Thyroid gland (tissue), 4 donors: Measurements from ENCODE around the gene CELF5. TPM values are rescaled to one million over a fixed set of nuclear protein-coding genes. Genes with fewer than 3 reads are reported as not detected.

ENCODE experiments used
- DNase-seq, 2 donors: peaks; one replicate each; pipeline ENCODE4 v3.0.0-alpha.2; 2019
- H3K27ac ChIP-seq, 3 donors: fragments of 200-600 bp; sonication (generic); 1 replicate in 2 of 3; 2 replicates in 1 of 3; pipeline ENCODE4 v1.5.1; 2016 to 2019; ENCODE audit warnings: mild to moderate bottlenecking in 1 of 3, moderate library complexity in 1 of 3
- H3K27me3 ChIP-seq: fragments of 200-600 bp; sonication (generic); one replicate; pipeline ENCODE4 v1.5.1; 2019
- H3K36me3 ChIP-seq, 2 donors: fragments of 200-600 bp; sonication (generic); one replicate each; pipeline ENCODE4 v1.5.1; 2016 to 2019
- H3K4me1 ChIP-seq, 2 donors: fragments of 200-600 bp; sonication (generic); one replicate each; pipeline ENCODE4 v1.5.1; 2017 to 2019
- H3K4me3 ChIP-seq, 3 donors: fragments of 200-600 bp; sonication (generic); replicated peaks in 1 of 3; 1 replicate in 2 of 3; 2 replicates in 1 of 3; pipeline ENCODE4 v1.5.1; 2016; ENCODE audit warnings: mild to moderate bottlenecking in 1 of 3
- H3K9me3 ChIP-seq: fragments of 200-600 bp; sonication (generic); one replicate; pipeline ENCODE4 v1.5.1; 2017
- POLR2A ChIP-seq, 2 donors: fragments of 450-650 bp; IDR thresholded peaks; one replicate each; pipeline ENCODE4 v1.6.1; 2017; ENCODE audit warnings: antibody characterized with exemption in 2 of 2, mild to moderate bottlenecking in 2 of 2, moderate library complexity in 1 of 2
- WGBS, 2 donors: methylation state at CpG; one replicate each; pipeline ENCODE4 v1.1.5; 2017; 5-methylcytosine and 5-hydroxymethylcytosine counted together
- intact Hi-C: fragments of 100-400 bp; cut with DNase I; formaldehyde crosslinking; loops from one replicate; pipeline ENCODE4 v1.15.1; 2023
- total RNA-seq, 4 donors: library from RNA; depleted of rRNA; stranded (reverse); fragments of >200 nt; gene quantifications; one replicate each; pipeline ENCODE4 v1.2.3, GENCODE V29; 2016
- TF ChIP-seq, protein P1 (sequence below), 6 experiments: fragments of 200-600 bp in 3 of 6; fragments of 450-650 bp in 3 of 6; sonication (generic) in 3 of 6; IDR thresholded peaks; one replicate each; pipeline ENCODE4 v1.5.1; 2016 to 2019; ENCODE audit warnings: antibody characterized with exemption in 6 of 6, mild to moderate bottlenecking in 2 of 6, inconsistent platforms in 1 of 6, moderate library complexity in 1 of 6

Gene CELF5
- total RNA-seq: not detected

DNA sequence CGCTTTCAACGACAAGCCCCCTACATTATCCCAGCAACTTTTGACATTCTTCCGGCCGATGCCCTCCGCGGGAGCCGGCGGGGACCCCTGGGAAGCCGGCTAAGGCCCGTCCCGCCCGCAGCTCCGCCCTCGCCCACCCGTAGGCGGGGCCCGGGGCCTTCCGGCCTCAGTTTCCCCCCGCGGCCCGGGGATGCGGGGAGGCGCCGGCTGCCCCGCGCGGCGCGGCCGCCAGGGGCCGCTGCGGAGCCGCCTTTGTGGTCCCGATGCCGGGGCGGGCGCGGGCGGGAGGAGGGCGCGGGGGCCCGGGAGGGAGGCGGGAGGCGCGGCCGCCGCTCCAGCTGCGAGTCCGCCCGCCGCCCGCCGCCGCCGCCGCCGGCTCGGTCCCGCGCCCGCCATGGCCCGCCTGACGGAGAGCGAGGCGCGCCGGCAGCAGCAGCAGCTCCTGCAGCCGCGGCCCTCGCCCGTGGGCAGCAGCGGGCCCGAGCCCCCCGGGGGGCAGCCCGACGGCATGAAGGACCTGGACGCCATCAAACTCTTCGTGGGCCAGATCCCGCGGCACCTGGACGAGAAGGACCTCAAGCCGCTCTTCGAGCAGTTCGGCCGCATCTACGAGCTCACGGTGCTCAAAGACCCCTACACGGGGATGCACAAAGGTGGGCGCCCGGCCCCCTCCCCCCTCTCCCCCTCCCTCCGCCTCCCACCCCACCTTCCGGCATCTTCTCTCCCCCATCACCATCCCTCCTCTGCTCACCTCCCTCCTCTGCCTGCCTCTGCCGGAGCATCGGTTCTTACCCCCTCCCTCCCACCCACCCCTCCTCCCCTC is at the start of gene CELF5:
TSS of gene CELF5 (plus strand) at position 316 of the 823 bp plus-strand sequence. CDS start at position 395, 79 bp downstream.
- peak; percentile 43 to 46 for DNase-seq
- peaks cover 0 to 3% of the 10 kb centered on the region in 2 donors for H3K4me1 ChIP-seq
- H3K27me3 ChIP-seq: no peaks in the 10 kb centered on the region
- intact Hi-C loops: no loop called here
- H3K36me3 ChIP-seq: no peaks in the 10 kb centered on the region
- no peak within 1 kb of the TSS for H3K4me3 ChIP-seq
- H3K9me3 ChIP-seq: no peaks in the 10 kb centered on the region
- no peak within 1 kb of the TSS for H3K27ac ChIP-seq
- no peak for TF ChIP-seq POLR2A (IDR thresholded peaks at IDR 0.05)
- TF ChIP-seq, protein P1, sequence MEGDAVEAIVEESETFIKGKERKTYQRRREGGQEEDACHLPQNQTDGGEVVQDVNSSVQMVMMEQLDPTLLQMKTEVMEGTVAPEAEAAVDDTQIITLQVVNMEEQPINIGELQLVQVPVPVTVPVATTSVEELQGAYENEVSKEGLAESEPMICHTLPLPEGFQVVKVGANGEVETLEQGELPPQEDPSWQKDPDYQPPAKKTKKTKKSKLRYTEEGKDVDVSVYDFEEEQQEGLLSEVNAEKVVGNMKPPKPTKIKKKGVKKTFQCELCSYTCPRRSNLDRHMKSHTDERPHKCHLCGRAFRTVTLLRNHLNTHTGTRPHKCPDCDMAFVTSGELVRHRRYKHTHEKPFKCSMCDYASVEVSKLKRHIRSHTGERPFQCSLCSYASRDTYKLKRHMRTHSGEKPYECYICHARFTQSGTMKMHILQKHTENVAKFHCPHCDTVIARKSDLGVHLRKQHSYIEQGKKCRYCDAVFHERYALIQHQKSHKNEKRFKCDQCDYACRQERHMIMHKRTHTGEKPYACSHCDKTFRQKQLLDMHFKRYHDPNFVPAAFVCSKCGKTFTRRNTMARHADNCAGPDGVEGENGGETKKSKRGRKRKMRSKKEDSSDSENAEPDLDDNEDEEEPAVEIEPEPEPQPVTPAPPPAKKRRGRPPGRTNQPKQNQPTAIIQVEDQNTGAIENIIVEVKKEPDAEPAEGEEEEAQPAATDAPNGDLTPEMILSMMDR (IDR thresholded peaks at IDR 0.05): peak in 4 of 6 experiments; percentile 16 to 83 (median 46)
- 4 to 5% methylated on average over 23 to 24 of the region's 94 CpGs for WGBS, 2 donors

- H3K27ac ChIP-seq: peak overlapping the region; percentile 94 to 98 (median 97)
- intact Hi-C loops: no loop called here
- H3K36me3 ChIP-seq: no peaks in the 10 kb centered on the region
- peaks cover 18 to 39% of the 10 kb centered on the region in 2 donors for H3K4me1 ChIP-seq
- no peaks in the 10 kb centered on the region for H3K9me3 ChIP-seq
- 25 to 43% methylated on average over 16 to 17 of the region's 17 CpGs for WGBS, 2 donors
- peak; percentile 98 for DNase-seq
- no peak overlapping the region for H3K4me3 ChIP-seq
- TF ChIP-seq, protein P1 (IDR thresholded peaks at IDR 0.05): peak in 2 of 6 experiments; percentile 15 to 25
- TF ChIP-seq POLR2A (IDR thresholded peaks at IDR 0.05): peak in 1 of 2 donors; percentile 70
- no peaks in the 10 kb centered on the region for H3K27me3 ChIP-seq
Measured at GRCh38 chr19:3175781-3176714, 48.4 kb upstream of the CELF5 start.

DNA sequence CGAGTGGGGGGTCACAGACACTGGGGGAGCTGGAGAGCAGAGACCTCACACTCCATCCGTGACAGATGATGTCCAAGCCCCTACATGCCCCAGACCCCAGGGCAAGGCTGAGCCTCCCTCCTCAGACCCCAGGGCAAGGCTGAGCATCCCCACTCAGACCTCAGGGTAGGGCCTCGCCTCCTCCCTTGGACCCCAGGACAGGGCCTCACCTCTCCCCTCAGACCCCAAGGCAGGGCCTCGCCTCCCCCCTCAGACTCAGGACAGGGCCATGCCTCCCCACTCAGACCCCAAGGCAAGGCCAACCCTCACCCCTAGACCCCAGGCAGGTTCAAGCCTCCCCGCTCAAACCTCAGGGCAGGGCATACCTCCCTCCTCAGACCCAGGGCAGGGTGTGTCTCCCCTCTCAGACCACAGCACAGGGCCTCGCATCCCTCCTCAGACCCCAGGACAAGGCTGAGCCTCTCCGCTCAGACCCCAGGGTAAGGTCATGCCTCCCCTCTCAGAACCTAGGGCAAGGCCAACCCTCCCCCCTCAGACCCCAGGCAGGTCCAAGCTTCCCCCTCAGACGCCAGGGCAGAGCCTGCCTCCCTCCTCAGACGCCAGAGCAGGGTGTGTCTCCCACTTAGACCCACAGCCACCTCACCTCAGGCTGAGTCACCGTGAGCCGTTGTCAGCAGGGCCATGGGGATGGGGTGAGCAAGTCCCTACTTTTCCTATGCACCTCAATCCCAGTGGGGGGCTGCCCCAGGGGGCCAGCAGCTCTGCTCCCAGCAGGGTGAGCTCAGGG is 47.6 kb upstream of the CELF5 start:
- Histone ChIP-seq H3K27ac (peak overlapping the region; percentile 94 to 98 (median 97)), H3K4me1 (peaks cover 18 to 32% of the 10 kb centered on the region in 2 donors), H3K9me3 (no peaks in the 10 kb centered on the region), H3K27me3 (no peaks in the 10 kb centered on the region), H3K4me3 (no peak overlapping the region), H3K36me3 (no peaks in the 10 kb centered on the region)
- WGBS, 2 donors: 92 to 95% methylated on average over 4 to 7 of the region's 11 CpGs
- TF ChIP-seq POLR2A (IDR thresholded peaks at IDR 0.05): peak in 1 of 2 donors; percentile 28
- TF ChIP-seq, protein P1 (IDR thresholded peaks at IDR 0.05): no peak
- peak; percentile 59 to 66 for DNase-seq
- intact Hi-C loops: no loop called here

- Histone ChIP-seq H3K4me3 (no peak within 1 kb of the TSS), H3K27ac (peak within 1 kb of the TSS in 2 of 3 donors; percentile 17 to 49), H3K36me3 (no peaks in the 10 kb centered on the region), H3K27me3 (no peaks in the 10 kb centered on the region), H3K4me1 (peaks cover 18 to 23% of the 10 kb centered on the region in 2 donors), H3K9me3 (no peaks in the 10 kb centered on the region)
- intact Hi-C loops: no loop called here
- DNase-seq: no peak
- no peak for TF ChIP-seq POLR2A (IDR thresholded peaks at IDR 0.05)
- TF ChIP-seq, protein P1 (IDR thresholded peaks at IDR 0.05): no peak
- WGBS, 2 donors: 56 to 70% methylated on average over 10 to 29 of the region's 42 CpGs
Measured at GRCh38 chr19:3178377-3178972, 46.0 kb upstream of the CELF5 start, which contains the start of gene S1PR4. TSS of gene S1PR4 (plus strand) at chr19:3178769. CDS start at chr19:3178793, 24 bp downstream.
